ENCODE measurements around the gene TNIP1.

The TNIP1 gene

DNA sequence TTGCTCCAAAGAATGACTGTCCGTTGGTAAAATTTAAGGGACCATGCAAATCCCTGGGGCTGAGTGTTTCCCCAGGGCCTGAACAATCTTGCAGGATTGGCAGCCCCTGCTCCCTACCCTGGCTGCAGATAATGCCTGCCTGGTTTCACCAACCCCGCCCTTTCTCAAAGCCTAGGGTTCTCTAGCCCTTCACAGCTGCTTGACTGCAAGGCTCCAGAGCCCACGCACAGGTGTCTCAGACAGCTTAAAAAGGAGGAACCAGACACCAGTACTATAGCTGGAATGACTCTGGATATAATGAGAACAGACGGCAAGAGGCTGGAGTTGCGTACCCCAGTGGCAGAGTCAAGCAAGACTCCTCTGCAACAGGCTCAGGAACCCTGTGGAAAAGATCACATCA is 25.2 kb upstream of the TNIP1 start:
- Histone ChIP-seq H3K4me3 (ENCODE audit: low read depth, low read length) (no peak overlapping the region), H3K79me2 (ENCODE audit: control insufficient read depth, insufficient read depth, low read length, unreplicated experiment) (no peaks in the 10 kb centered on the region), H3K4me1 (ENCODE audit: control insufficient read depth, insufficient read depth, low read length, unreplicated experiment) (peaks cover 20% of the 10 kb centered on the region), H3K36me3 (ENCODE audit: insufficient read depth, low read length) (peaks cover 26% of the 10 kb centered on the region; the same call in 1 of the 2 replicates), H3K27me3 (ENCODE audit: insufficient read depth, low read length) (no peaks in the 10 kb centered on the region), H3K27ac (ENCODE audit: low read depth, low read length) (no peak overlapping the region), H2AFZ (ENCODE audit: low read length, unreplicated experiment) (no peak overlapping the region)

DNA sequence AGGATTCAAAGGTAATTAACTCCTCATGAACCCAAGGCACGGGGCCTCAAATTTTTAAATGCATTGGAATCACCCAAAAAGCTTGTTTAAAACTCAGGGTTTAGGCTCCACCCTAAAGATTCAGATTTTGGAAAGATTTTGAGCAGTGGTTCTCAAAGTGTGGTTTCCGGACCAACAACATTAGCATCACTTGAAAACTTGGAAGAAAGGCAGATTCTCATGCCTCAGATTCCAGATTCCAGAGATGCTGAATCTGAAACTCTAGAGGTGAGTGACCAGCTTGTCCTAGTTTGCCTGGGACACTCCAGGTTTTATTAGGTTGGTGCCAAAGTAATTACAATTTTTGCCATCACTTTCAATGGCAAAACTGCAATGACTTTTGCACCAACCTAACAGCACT is 24.7 kb upstream of the TNIP1 start:
- peaks cover 25% of the 10 kb centered on the region; the same call in 1 of the 2 replicates for H3K36me3 ChIP-seq (ENCODE audit: insufficient read depth, low read length)
- H3K4me1 ChIP-seq (ENCODE audit: control insufficient read depth, insufficient read depth, low read length, unreplicated experiment) = peaks cover 20% of the 10 kb centered on the region
- no peak overlapping the region for H3K27ac ChIP-seq (ENCODE audit: low read depth, low read length)
- H3K79me2 ChIP-seq (ENCODE audit: control insufficient read depth, insufficient read depth, low read length, unreplicated experiment) = no peaks in the 10 kb centered on the region
- H3K4me3 ChIP-seq (ENCODE audit: low read depth, low read length) = no peak overlapping the region
- no peak overlapping the region for H2AFZ ChIP-seq (ENCODE audit: low read length, unreplicated experiment)
- no peaks in the 10 kb centered on the region for H3K27me3 ChIP-seq (ENCODE audit: insufficient read depth, low read length)

GRCh38 chr5:151104795-151105194 is 24.0 kb upstream of the TNIP1 start:
- Histone ChIP-seq H3K27me3 (ENCODE audit: insufficient read depth, low read length) (no peaks in the 10 kb centered on the region), H3K79me2 (ENCODE audit: control insufficient read depth, insufficient read depth, low read length, unreplicated experiment) (no peaks in the 10 kb centered on the region), H2AFZ (ENCODE audit: low read length, unreplicated experiment) (no peak overlapping the region), H3K36me3 (ENCODE audit: insufficient read depth, low read length) (peaks cover 25% of the 10 kb centered on the region; the same call in 1 of the 2 replicates), H3K4me3 (ENCODE audit: low read depth, low read length) (no peak overlapping the region), H3K4me1 (ENCODE audit: control insufficient read depth, insufficient read depth, low read length, unreplicated experiment) (peaks cover 20% of the 10 kb centered on the region), H3K27ac (ENCODE audit: low read depth, low read length) (peak overlapping the region; percentile 51; the same call in 1 of the 2 replicates)

DNA sequence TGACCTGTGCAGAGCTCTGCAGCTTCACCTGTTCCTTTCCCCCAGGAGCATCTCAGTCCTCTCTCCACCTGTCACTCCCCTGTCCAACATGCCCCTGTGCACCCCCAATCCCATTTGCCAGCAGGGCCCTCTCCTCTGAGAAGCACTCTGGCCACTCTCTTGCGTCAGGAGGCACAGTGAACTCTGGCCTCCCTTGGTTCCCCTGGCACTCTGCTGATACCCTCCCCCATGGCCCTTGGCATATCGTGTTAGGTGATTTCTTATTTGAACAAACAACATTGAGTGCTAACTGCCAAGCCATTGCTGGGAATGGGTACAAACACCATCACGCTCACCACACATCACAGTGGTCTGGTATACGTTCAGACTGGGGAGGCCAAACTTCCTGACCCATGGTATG is 20.9 kb upstream of the TNIP1 start:
- Histone ChIP-seq H3K4me3 (ENCODE audit: low read depth, low read length) (no peak overlapping the region), H3K36me3 (ENCODE audit: insufficient read depth, low read length) (peaks cover 21% of the 10 kb centered on the region; the same call in 1 of the 2 replicates), H3K79me2 (ENCODE audit: control insufficient read depth, insufficient read depth, low read length, unreplicated experiment) (no peaks in the 10 kb centered on the region), H2AFZ (ENCODE audit: low read length, unreplicated experiment) (no peak overlapping the region), H3K27ac (ENCODE audit: low read depth, low read length) (no peak overlapping the region), H3K27me3 (ENCODE audit: insufficient read depth, low read length) (no peaks in the 10 kb centered on the region), H3K4me1 (ENCODE audit: control insufficient read depth, insufficient read depth, low read length, unreplicated experiment) (peaks cover 10% of the 10 kb centered on the region)

DNA sequence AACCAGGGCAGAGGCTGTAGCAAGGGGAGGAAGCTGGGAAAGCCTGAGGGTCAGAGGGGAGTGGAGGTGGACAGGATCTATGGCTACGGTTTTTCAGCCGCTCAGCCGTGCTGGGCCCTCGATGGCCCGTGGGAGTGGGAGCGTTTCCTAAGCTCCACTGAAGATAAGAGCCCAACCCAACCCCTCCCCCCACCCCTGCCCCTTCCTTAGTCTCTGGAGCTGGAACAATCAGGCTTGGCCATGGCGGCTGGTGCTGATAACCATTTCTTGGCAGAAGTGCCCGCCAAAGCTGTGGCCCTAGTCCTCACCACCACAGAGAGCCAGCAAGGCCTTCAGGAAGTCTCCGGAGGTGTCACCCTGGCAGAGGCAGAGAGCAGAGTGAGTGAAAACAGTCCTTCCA is 20.3 kb upstream of the TNIP1 start:
- H3K36me3 ChIP-seq (ENCODE audit: insufficient read depth, low read length) = peaks cover 18% of the 10 kb centered on the region; the same call in 1 of the 2 replicates
- no peaks in the 10 kb centered on the region for H3K27me3 ChIP-seq (ENCODE audit: insufficient read depth, low read length)
- H2AFZ ChIP-seq (ENCODE audit: low read length, unreplicated experiment) = no peak overlapping the region
- H3K4me3 ChIP-seq (ENCODE audit: low read depth, low read length) = no peak overlapping the region
- peaks cover 11% of the 10 kb centered on the region for H3K4me1 ChIP-seq (ENCODE audit: control insufficient read depth, insufficient read depth, low read length, unreplicated experiment)
- no peak overlapping the region for H3K27ac ChIP-seq (ENCODE audit: low read depth, low read length)
- no peaks in the 10 kb centered on the region for H3K79me2 ChIP-seq (ENCODE audit: control insufficient read depth, insufficient read depth, low read length, unreplicated experiment)

- Histone ChIP-seq H3K36me3 (ENCODE audit: insufficient read depth, low read length) (peaks cover 14% of the 10 kb centered on the region; the same call in 1 of the 2 replicates), H3K4me3 (ENCODE audit: low read depth, low read length) (no peak overlapping the region), H3K27ac (ENCODE audit: low read depth, low read length) (no peak overlapping the region), H3K4me1 (ENCODE audit: control insufficient read depth, insufficient read depth, low read length, unreplicated experiment) (peaks cover 15% of the 10 kb centered on the region), H3K79me2 (ENCODE audit: control insufficient read depth, insufficient read depth, low read length, unreplicated experiment) (no peaks in the 10 kb centered on the region), H3K27me3 (ENCODE audit: insufficient read depth, low read length) (no peaks in the 10 kb centered on the region), H2AFZ (ENCODE audit: low read length, unreplicated experiment) (no peak overlapping the region)
Observed at GRCh38 chr5:151100681-151101080, 19.8 kb upstream of the TNIP1 start.

DNA sequence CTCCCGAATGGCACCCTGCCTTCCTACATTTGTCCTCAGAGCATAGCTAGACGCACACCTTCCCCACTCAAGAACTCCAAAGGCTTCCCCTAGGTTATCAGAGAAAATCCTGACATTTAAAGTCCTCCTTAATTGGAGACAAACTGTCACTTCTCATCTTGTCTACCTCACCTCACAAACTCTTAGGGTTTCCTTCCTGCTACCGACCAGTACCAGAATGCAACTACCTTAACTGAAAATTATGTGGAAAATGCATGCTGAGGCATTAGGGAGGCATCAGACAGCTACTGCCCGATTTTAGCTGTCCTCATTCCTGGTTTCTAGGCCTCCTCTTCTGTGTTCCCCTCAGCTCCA is 17.9 kb upstream of the TNIP1 start:
- no peaks in the 10 kb centered on the region for H3K27me3 ChIP-seq (ENCODE audit: insufficient read depth, low read length)
- H2AFZ ChIP-seq (ENCODE audit: low read length, unreplicated experiment) = no peak overlapping the region
- H3K79me2 ChIP-seq (ENCODE audit: control insufficient read depth, insufficient read depth, low read length, unreplicated experiment) = no peaks in the 10 kb centered on the region
- H3K4me3 ChIP-seq (ENCODE audit: low read depth, low read length) = no peak overlapping the region
- H3K36me3 ChIP-seq (ENCODE audit: insufficient read depth, low read length) = peaks cover 12% of the 10 kb centered on the region; the same call in 1 of the 2 replicates
- no peak overlapping the region for H3K27ac ChIP-seq (ENCODE audit: low read depth, low read length)
- peaks cover 25% of the 10 kb centered on the region for H3K4me1 ChIP-seq (ENCODE audit: control insufficient read depth, insufficient read depth, low read length, unreplicated experiment)

GRCh38 chr5:151097820-151098767 is 17.3 kb upstream of the TNIP1 start:
- Histone ChIP-seq H3K4me1 (ENCODE audit: control insufficient read depth, insufficient read depth, low read length, unreplicated experiment) (peaks cover 28% of the 10 kb centered on the region), H3K36me3 (ENCODE audit: insufficient read depth, low read length) (0 out of 2 replicates have a peak, but pooled peaks cover 6% of the 10 kb centered on the region), H3K79me2 (ENCODE audit: control insufficient read depth, insufficient read depth, low read length, unreplicated experiment) (no peaks in the 10 kb centered on the region), H2AFZ (ENCODE audit: low read length, unreplicated experiment) (no peak overlapping the region), H3K27me3 (ENCODE audit: insufficient read depth, low read length) (no peaks in the 10 kb centered on the region), H3K4me3 (ENCODE audit: low read depth, low read length) (no peak overlapping the region), H3K27ac (ENCODE audit: low read depth, low read length) (no peak overlapping the region)

DNA sequence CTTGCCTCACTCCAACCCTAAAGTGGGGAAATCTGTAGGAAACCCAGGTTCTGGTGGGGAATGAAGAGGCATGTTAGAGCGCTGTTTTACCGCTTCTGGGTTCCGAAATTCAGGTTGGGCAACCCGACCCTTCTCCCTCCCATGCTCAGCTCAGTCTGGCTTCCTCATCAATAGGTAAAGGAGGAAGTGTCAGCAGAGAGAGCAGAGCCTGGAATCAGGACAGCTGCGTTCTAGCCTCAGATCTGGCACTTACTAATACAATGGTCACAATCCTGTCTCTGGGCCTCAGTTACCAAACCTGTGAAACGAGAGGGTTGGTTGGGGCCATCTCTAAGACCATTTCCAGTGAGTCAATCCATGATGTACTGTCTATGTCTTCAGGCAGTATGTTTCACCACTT is 16.2 kb upstream of the TNIP1 start:
- Histone ChIP-seq H3K79me2 (ENCODE audit: control insufficient read depth, insufficient read depth, low read length, unreplicated experiment) (no peaks in the 10 kb centered on the region), H3K27ac (ENCODE audit: low read depth, low read length) (no peak overlapping the region), H3K27me3 (ENCODE audit: insufficient read depth, low read length) (no peaks in the 10 kb centered on the region), H3K4me1 (ENCODE audit: control insufficient read depth, insufficient read depth, low read length, unreplicated experiment) (peaks cover 38% of the 10 kb centered on the region), H3K36me3 (ENCODE audit: insufficient read depth, low read length) (0 out of 2 replicates have a peak, but pooled peaks cover 5% of the 10 kb centered on the region), H2AFZ (ENCODE audit: low read length, unreplicated experiment) (no peak overlapping the region), H3K4me3 (ENCODE audit: low read depth, low read length) (no peak overlapping the region)

- Histone ChIP-seq H3K4me1 (ENCODE audit: control insufficient read depth, insufficient read depth, low read length, unreplicated experiment) (peaks cover 40% of the 10 kb centered on the region), H3K27ac (ENCODE audit: low read depth, low read length) (peak overlapping the region; percentile 99), H3K79me2 (ENCODE audit: control insufficient read depth, insufficient read depth, low read length, unreplicated experiment) (no peaks in the 10 kb centered on the region), H3K36me3 (ENCODE audit: insufficient read depth, low read length) (no peaks in the 10 kb centered on the region), H2AFZ (ENCODE audit: low read length, unreplicated experiment) (no peak overlapping the region), H3K4me3 (ENCODE audit: low read depth, low read length) (no peak overlapping the region), H3K27me3 (ENCODE audit: insufficient read depth, low read length) (no peaks in the 10 kb centered on the region)
Observed at GRCh38 chr5:151096001-151096373, 15.2 kb upstream of the TNIP1 start.
